ENCODE results near the gene FMN1.

- TF ChIP-seq POLR2A (IDR thresholded peaks at IDR 0.05; ENCODE audit: low read depth, low read length) (no peak), POLR2AphosphoS5 (IDR thresholded peaks at IDR 0.05; ENCODE audit: low read depth, low read length) (no peak), TAF1 (IDR thresholded peaks at IDR 0.05; ENCODE audit: borderline replicate concordance, low read depth, low read length) (no peak)
Measured at GRCh38 chr15:32747921-32748342, 446.6 kb downstream of the FMN1 start.

All from GM12892 (cell line).